ENCODE results near the gene USF3.

GRCh38 chr3:113660458-113660857 lies 36.0 kb downstream of the USF3 start:
- TF ChIP-seq CTCF (conservative IDR thresholded peaks at IDR 0.05) (no peak), ZFX (IDR thresholded peaks at IDR 0.05) (no peak)

All from C4-2B (cell line).